Neural progenitor cell (in vitro differentiated cells): ENCODE results near the gene PCDH9. TPM values are rescaled to one million over a fixed set of nuclear protein-coding genes. Genes with fewer than 3 reads are reported as not detected.

ENCODE experiments used
- DNase-seq: peaks from one replicate; pipeline ENCODE4 v3.0.0-alpha.2; 2016; ENCODE audit warnings: low spot score
- H2AFZ ChIP-seq: fragments of 200-600 bp; sonication (generic); replicated peaks from 2 replicates; pipeline ENCODE4 v1.6.1; 2016; ENCODE audit warnings: antibody characterized with exemption
- H3F3A ChIP-seq: fragments of 200-600 bp; sonication (generic); 2 replicates; pipeline ENCODE4 v1.6.1; 2016; ENCODE audit warnings: antibody characterized with exemption, low read depth
- H3K27ac ChIP-seq: fragments of 200-600 bp; sonication (generic); 2 replicates; pipeline ENCODE4 v1.5.1; 2016; ENCODE audit warnings: mild to moderate bottlenecking
- H3K27me3 ChIP-seq: fragments of 200-600 bp; sonication (generic); 2 replicates; pipeline ENCODE4 v1.6.1; 2016; ENCODE audit warnings: mild to moderate bottlenecking, moderate library complexity
- H3K36me3 ChIP-seq: fragments of 200-600 bp; sonication (generic); 2 replicates; pipeline ENCODE4 v1.5.1; 2016
- H3K4me1 ChIP-seq: fragments of 200-600 bp; sonication (generic); 2 replicates; pipeline ENCODE4 v1.6.1; 2016; ENCODE audit warnings: mixed run types
- H3K4me2 ChIP-seq: fragments of 200-600 bp; sonication (generic); 2 replicates; pipeline ENCODE4 v1.6.1; 2016
- H3K4me3 ChIP-seq: fragments of 200-600 bp; sonication (generic); 2 replicates; pipeline ENCODE4 v1.5.1; 2016
- H3K79me2 ChIP-seq: fragments of 200-600 bp; sonication (generic); 2 replicates; pipeline ENCODE4 v1.6.1; 2016; ENCODE audit warnings: low read depth
- H3K9ac ChIP-seq: fragments of 200-600 bp; sonication (generic); 2 replicates; pipeline ENCODE4 v1.6.1; 2016
- H3K9me3 ChIP-seq: fragments of 200-600 bp; sonication (generic); 2 replicates; pipeline ENCODE4 v1.5.1; 2016; ENCODE audit warnings: low read depth
- H4K20me1 ChIP-seq: fragments of 200-600 bp; sonication (generic); 2 replicates; pipeline ENCODE4 v1.6.1; 2016; ENCODE audit warnings: low read depth
- H3K27ac Mint-ChIP-seq: 3 replicates; pipeline ENCODE4 v1.8.0; 2021; ENCODE audit warnings: mixed read lengths
- H3K27me3 Mint-ChIP-seq: 2 replicates; pipeline ENCODE4 v1.8.0; 2022; ENCODE audit warnings: low read depth, mild to moderate bottlenecking, inconsistent platforms, moderate library complexity, mixed read lengths; ENCODE audit not compliant: insufficient read depth
- H3K36me3 Mint-ChIP-seq: 3 replicates; pipeline ENCODE4 v1.8.0; 2021; ENCODE audit warnings: mixed read lengths
- H3K4me1 Mint-ChIP-seq: 3 replicates; pipeline ENCODE4 v1.8.0; 2021; ENCODE audit warnings: mixed read lengths
- H3K4me3 Mint-ChIP-seq: 3 replicates; pipeline ENCODE4 v1.8.0; 2021; ENCODE audit warnings: mild to moderate bottlenecking, moderate library complexity, mixed read lengths
- H3K9me3 Mint-ChIP-seq: 3 replicates; pipeline ENCODE4 v1.8.0; 2020; ENCODE audit warnings: mixed read lengths
- EZH2 ChIP-seq: fragments of 200-600 bp; sonication (generic); IDR thresholded peaks from 2 replicates; pipeline ENCODE4 v1.6.1; 2017; ENCODE audit warnings: antibody characterized with exemption, mild to moderate bottlenecking, moderate library complexity
- EZH2phosphoT487 ChIP-seq: fragments of 200-600 bp; sonication (generic); IDR thresholded peaks from 2 replicates; pipeline ENCODE4 v1.6.1; 2017; ENCODE audit warnings: antibody characterized with exemption
- total RNA-seq: library from RNA; depleted of rRNA; stranded (reverse); fragments of >200 nt; gene quantifications from 2 replicates; pipeline ENCODE4 v1.2.3, GENCODE V29; 2015; ENCODE audit warnings: low replicate concordance
- TF ChIP-seq, protein P1 (sequence below): fragments of 200-600 bp; sonication (generic); IDR thresholded peaks from 2 replicates; pipeline ENCODE4 v1.5.1; 2017; ENCODE audit warnings: antibody characterized with exemption, mild to moderate bottlenecking

PCDH9 gene
- total RNA-seq, 1 donor from 2014 or later, result 0.24 TPM

DNA sequence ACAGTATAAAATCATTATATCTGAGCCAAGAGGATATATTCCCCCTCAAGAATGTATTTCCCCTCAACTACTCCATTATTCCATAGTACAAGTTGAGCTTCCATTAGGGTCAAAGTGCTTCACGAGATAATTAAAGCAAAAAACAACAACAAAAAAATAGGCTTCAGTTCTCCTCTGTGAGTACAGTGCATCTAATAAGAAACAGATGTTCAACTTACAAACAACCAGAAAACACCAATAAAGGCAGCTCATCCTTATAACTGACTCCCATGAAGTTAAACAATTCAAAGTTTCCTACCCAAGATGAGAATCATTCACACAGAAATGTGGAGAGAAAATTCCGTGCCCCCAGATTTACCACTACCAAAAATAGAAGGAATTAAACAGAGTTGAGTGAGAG, 854.4 kb downstream of the PCDH9 start:
- H3K79me2 ChIP-seq, result no peaks in the 10 kb centered on the region
- Mint-ChIP-seq H3K9me3 (no peaks in the 10 kb centered on the region), H3K4me3 (no peak overlapping the region), H3K36me3 (no peaks in the 10 kb centered on the region), H3K27ac (no peak overlapping the region), H3K27me3 (no peaks in the 10 kb centered on the region), H3K4me1 (peaks cover 9% of the 10 kb centered on the region)
- no peak overlapping the region for H3K27ac ChIP-seq
- H3K36me3 ChIP-seq, result no peaks in the 10 kb centered on the region
- TF ChIP-seq, protein P1, sequence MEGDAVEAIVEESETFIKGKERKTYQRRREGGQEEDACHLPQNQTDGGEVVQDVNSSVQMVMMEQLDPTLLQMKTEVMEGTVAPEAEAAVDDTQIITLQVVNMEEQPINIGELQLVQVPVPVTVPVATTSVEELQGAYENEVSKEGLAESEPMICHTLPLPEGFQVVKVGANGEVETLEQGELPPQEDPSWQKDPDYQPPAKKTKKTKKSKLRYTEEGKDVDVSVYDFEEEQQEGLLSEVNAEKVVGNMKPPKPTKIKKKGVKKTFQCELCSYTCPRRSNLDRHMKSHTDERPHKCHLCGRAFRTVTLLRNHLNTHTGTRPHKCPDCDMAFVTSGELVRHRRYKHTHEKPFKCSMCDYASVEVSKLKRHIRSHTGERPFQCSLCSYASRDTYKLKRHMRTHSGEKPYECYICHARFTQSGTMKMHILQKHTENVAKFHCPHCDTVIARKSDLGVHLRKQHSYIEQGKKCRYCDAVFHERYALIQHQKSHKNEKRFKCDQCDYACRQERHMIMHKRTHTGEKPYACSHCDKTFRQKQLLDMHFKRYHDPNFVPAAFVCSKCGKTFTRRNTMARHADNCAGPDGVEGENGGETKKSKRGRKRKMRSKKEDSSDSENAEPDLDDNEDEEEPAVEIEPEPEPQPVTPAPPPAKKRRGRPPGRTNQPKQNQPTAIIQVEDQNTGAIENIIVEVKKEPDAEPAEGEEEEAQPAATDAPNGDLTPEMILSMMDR, result no peak
- TF ChIP-seq EZH2phosphoT487 (no peak), EZH2 (no peak)
- H3K4me1 ChIP-seq, result peaks cover 25% of the 10 kb centered on the region
- H4K20me1 ChIP-seq, result no peaks in the 10 kb centered on the region
- no peak overlapping the region for H3K9ac ChIP-seq
- DNase-seq, result no peak
- H3F3A ChIP-seq, result peaks cover 5% of the 10 kb centered on the region
- H3K4me2 ChIP-seq, result no peak overlapping the region
- no peak overlapping the region for H3K4me3 ChIP-seq
- H3K27me3 ChIP-seq, result no peaks in the 10 kb centered on the region
- H2AFZ ChIP-seq, result peak overlapping the region; percentile 38
- H3K9me3 ChIP-seq, result no peaks in the 10 kb centered on the region

DNA sequence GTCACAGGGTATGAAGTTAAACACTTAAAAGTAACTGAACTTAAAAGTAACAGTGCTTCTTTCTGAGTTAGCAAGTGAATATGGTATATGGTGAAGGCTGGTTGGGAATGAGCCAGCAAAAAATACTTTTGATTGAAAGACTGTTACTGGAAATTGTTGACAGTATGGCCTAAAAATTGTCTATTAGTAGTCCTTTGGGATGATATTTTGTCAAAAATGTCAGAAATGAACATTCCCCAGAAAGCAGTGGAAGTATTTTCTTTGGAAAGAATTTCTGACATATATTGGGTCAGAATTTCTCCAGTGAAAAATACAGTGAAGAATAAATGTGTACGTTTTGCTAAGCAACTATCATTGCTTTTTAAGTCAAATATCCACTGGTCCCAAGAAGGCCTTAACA, 860.5 kb downstream of the PCDH9 start:
- Histone ChIP-seq H4K20me1 (no peaks in the 10 kb centered on the region), H3K4me1 (peaks cover 28% of the 10 kb centered on the region), H3K4me2 (no peak overlapping the region), H3K27ac (peak overlapping the region; percentile 59), H3F3A (peaks cover 18% of the 10 kb centered on the region), H3K36me3 (no peaks in the 10 kb centered on the region), H3K4me3 (no peak overlapping the region), H3K9me3 (no peaks in the 10 kb centered on the region), H2AFZ (no peak overlapping the region), H3K79me2 (no peaks in the 10 kb centered on the region), H3K27me3 (no peaks in the 10 kb centered on the region), H3K9ac (no peak overlapping the region)
- Mint-ChIP-seq H3K9me3 (peaks cover 5% of the 10 kb centered on the region), H3K4me3 (no peak overlapping the region), H3K27me3 (peaks cover 2% of the 10 kb centered on the region), H3K36me3 (no peaks in the 10 kb centered on the region), H3K4me1 (peaks cover 15% of the 10 kb centered on the region), H3K27ac (no peak overlapping the region)
- TF ChIP-seq, protein P1, result no peak
- TF ChIP-seq EZH2phosphoT487, result no peak
- no peak for TF ChIP-seq EZH2
- DNase-seq, result no peak

DNA sequence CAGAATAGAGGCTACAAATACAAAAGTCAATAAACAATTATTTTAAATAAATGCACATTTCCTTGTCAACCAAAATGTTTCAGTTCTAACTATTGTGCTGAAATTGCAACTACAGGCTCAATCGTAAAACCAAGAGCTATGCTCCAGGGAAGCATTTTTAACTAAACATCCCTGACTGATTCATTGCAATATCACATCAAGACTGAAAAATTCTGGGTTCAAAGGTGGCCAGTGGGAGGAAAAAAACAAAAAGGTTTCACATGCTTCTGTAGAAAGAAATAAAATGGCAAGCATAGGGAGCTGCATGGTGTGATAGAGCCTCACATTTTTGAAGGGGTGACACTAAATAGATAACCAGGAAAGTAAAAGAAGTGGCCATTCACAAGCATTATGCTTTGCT, 862.8 kb downstream of the PCDH9 start:
- H3K27me3 Mint-ChIP-seq, result peaks cover 2% of the 10 kb centered on the region
- Histone ChIP-seq H3K4me1 (peaks cover 27% of the 10 kb centered on the region), H3K4me3 (no peak overlapping the region), H4K20me1 (no peaks in the 10 kb centered on the region), H3K36me3 (no peaks in the 10 kb centered on the region), H3K27ac (no peak overlapping the region), H3K79me2 (no peaks in the 10 kb centered on the region), H3K9ac (no peak overlapping the region), H3K4me2 (no peak overlapping the region), H2AFZ (no peak overlapping the region), H3F3A (peaks cover 18% of the 10 kb centered on the region), H3K9me3 (no peaks in the 10 kb centered on the region), H3K27me3 (no peaks in the 10 kb centered on the region)
- peaks cover 5% of the 10 kb centered on the region for H3K9me3 Mint-ChIP-seq
- DNase-seq, result no peak
- TF ChIP-seq, protein P1, result no peak
- no peak for TF ChIP-seq EZH2
- H3K27ac Mint-ChIP-seq, result peak overlapping the region; percentile 11
- peaks cover 15% of the 10 kb centered on the region for H3K4me1 Mint-ChIP-seq
- H3K36me3 Mint-ChIP-seq, result no peaks in the 10 kb centered on the region
- H3K4me3 Mint-ChIP-seq, result no peak overlapping the region
